ENCODE data around the gene DISC1. TPM values are rescaled to one million over a fixed set of nuclear protein-coding genes. Genes with fewer than 3 reads are reported as not detected.

DISC1 gene
- total RNA-seq, 2 donors from 2014 or later = 2.3 to 7.0 TPM

- Histone ChIP-seq H3K27ac (no peak overlapping the region), H3K9me3 (no peaks in the 10 kb centered on the region), H3K4me3 (no peak overlapping the region), H3K27me3 (no peaks in the 10 kb centered on the region), H3K4me1 (peaks cover 14% of the 10 kb centered on the region), H3K36me3 (replicated peaks in 1 of 2; ENCODE audit: insufficient read depth in 1 of 2, low read depth in 2 of 2) (no peaks in the 10 kb centered on the region)
- ATAC-seq (no peak), DNase-seq (no peak)
- 62 to 67% methylated on average over 5 of the region's 5 CpGs for WGBS, 2 donors
- intact Hi-C loops (cut with DNase I) = no loop called here
- no peak for TF ChIP-seq CTCF (IDR thresholded peaks at IDR 0.05)
- TF ChIP-seq POLR2A (IDR thresholded peaks at IDR 0.05) = no peak
Observed at GRCh38 chr1:231860221-231861088, 233.9 kb downstream of the DISC1 start.

GRCh38 chr1:231861541-231862481 is 235.2 kb downstream of the DISC1 start:
- TF ChIP-seq CTCF (IDR thresholded peaks at IDR 0.05) (no peak), POLR2A (IDR thresholded peaks at IDR 0.05) (no peak)
- no peak overlapping the region for H3K27ac ChIP-seq
- DNase-seq = no peak
- H3K4me3 ChIP-seq = no peak overlapping the region
- no peaks in the 10 kb centered on the region for H3K27me3 ChIP-seq
- H3K9me3 ChIP-seq = no peaks in the 10 kb centered on the region
- peak; percentile 21 for ATAC-seq
- H3K4me1 ChIP-seq = peaks cover 9% of the 10 kb centered on the region
- intact Hi-C loops (cut with DNase I) = no loop called here
- 68 to 69% methylated on average over 7 of the region's 7 CpGs for WGBS, 2 donors
- no peaks in the 10 kb centered on the region for H3K36me3 ChIP-seq (replicated peaks in 1 of 2; ENCODE audit: insufficient read depth in 1 of 2, low read depth in 2 of 2)

- Histone ChIP-seq H3K27ac (no peak overlapping the region), H3K27me3 (no peaks in the 10 kb centered on the region), H3K4me1 (peaks cover under 1% of the 10 kb centered on the region), H3K4me3 (no peak overlapping the region), H3K9me3 (no peaks in the 10 kb centered on the region), H3K36me3 (replicated peaks in 1 of 2; ENCODE audit: insufficient read depth in 1 of 2, low read depth in 2 of 2) (no peaks in the 10 kb centered on the region)
- WGBS, 2 donors = 62 to 74% methylated on average over 2 of the region's 2 CpGs
- intact Hi-C loops (cut with DNase I) = no loop called here
- DNase-seq (no peak), ATAC-seq (no peak)
- no peak for TF ChIP-seq POLR2A (IDR thresholded peaks at IDR 0.05)
- no peak for TF ChIP-seq CTCF (IDR thresholded peaks at IDR 0.05)
Observed at GRCh38 chr1:231862611-231863010, 236.0 kb downstream of the DISC1 start.

GRCh38 chr1:231865331-231865730 is 238.7 kb downstream of the DISC1 start:
- Histone ChIP-seq H3K27ac (no peak overlapping the region), H3K4me3 (no peak overlapping the region), H3K27me3 (no peaks in the 10 kb centered on the region), H3K4me1 (no peaks in the 10 kb centered on the region), H3K36me3 (replicated peaks in 1 of 2; ENCODE audit: insufficient read depth in 1 of 2, low read depth in 2 of 2) (no peaks in the 10 kb centered on the region), H3K9me3 (no peaks in the 10 kb centered on the region)
- WGBS, 2 donors = 43 to 51% methylated on average over 3 of the region's 3 CpGs
- ATAC-seq (no peak), DNase-seq (no peak)
- TF ChIP-seq POLR2A (IDR thresholded peaks at IDR 0.05) (no peak), CTCF (IDR thresholded peaks at IDR 0.05) (no peak)
- intact Hi-C loops (cut with DNase I) = no loop called here
